ENCODE measurements around the gene TMEM135. TPM values are rescaled to one million over a fixed set of nuclear protein-coding genes. Genes with fewer than 3 reads are reported as not detected.

The TMEM135 gene
- total RNA-seq, 1 experiment from 2014 or later = 95.2 TPM

GRCh38 chr11:87173185-87174039 is 135.7 kb downstream of the TMEM135 start:
- Histone ChIP-seq H3K27me3 (replicated peaks; ENCODE audit: control insufficient read depth, insufficient read depth, low read length) (no peaks in the 10 kb centered on the region), H3K4me3 (ENCODE audit: low read depth, low read length) (no peak overlapping the region), H3K36me3 (ENCODE audit: control insufficient read depth, insufficient read depth, low read length) (peaks cover 4% of the 10 kb centered on the region), H3K9me3 (no peaks in the 10 kb centered on the region), H3K4me1 (peaks cover 6% of the 10 kb centered on the region)
- Mint-ChIP-seq H3K27me3 (ENCODE audit: insufficient read depth, unreplicated experiment) (no peaks in the 10 kb centered on the region), H3K4me3 (ENCODE audit: unreplicated experiment) (no peak overlapping the region), H3K9me3 (ENCODE audit: unreplicated experiment) (peaks cover 13% of the 10 kb centered on the region), H3K27ac (ENCODE audit: unreplicated experiment) (no peak overlapping the region), H3K4me1 (ENCODE audit: low read depth, unreplicated experiment) (peaks cover 19% of the 10 kb centered on the region), H3K36me3 (ENCODE audit: insufficient read depth, unreplicated experiment) (peaks cover 2% of the 10 kb centered on the region)
- POLR2A ChIA-PET = no interaction called here
- TF ChIP-seq CTCF (IDR thresholded peaks at IDR 0.05; ENCODE audit: insufficient read depth in 1 of 2, low read depth in 1 of 2, low read length in 1 of 2, severe bottlenecking in 1 of 2, unreplicated experiment in 1 of 2) = no peak
- no TSS peak for BruUV-seq (replicated peaks)
- DNase-seq = no peak
- CTCF ChIA-PET = no interaction called here
- intact Hi-C loops (cut with micrococcal nuclease; ENCODE audit: unreplicated experiment) = no loop called here

- ChIA-PET POLR2A (no interaction called here), CTCF (no interaction called here)
- TF ChIP-seq CTCF (IDR thresholded peaks at IDR 0.05; ENCODE audit: insufficient read depth in 1 of 2, low read depth in 1 of 2, low read length in 1 of 2, severe bottlenecking in 1 of 2, unreplicated experiment in 1 of 2) = no peak
- H3K27me3 ChIP-seq (replicated peaks; ENCODE audit: control insufficient read depth, insufficient read depth, low read length) = no peaks in the 10 kb centered on the region
- no peaks in the 10 kb centered on the region for H3K4me1 ChIP-seq
- Mint-ChIP-seq H3K27ac (ENCODE audit: unreplicated experiment) (no peak overlapping the region), H3K4me1 (ENCODE audit: low read depth, unreplicated experiment) (peaks cover 12% of the 10 kb centered on the region), H3K27me3 (ENCODE audit: insufficient read depth, unreplicated experiment) (no peaks in the 10 kb centered on the region), H3K4me3 (ENCODE audit: unreplicated experiment) (no peak overlapping the region), H3K36me3 (ENCODE audit: insufficient read depth, unreplicated experiment) (peaks cover 12% of the 10 kb centered on the region), H3K9me3 (ENCODE audit: unreplicated experiment) (no peaks in the 10 kb centered on the region)
- BruUV-seq (replicated peaks) = no TSS peak
- H3K4me3 ChIP-seq (ENCODE audit: low read depth, low read length) = no peak overlapping the region
- DNase-seq = no peak
- no peaks in the 10 kb centered on the region for H3K9me3 ChIP-seq
- peaks cover 4% of the 10 kb centered on the region for H3K36me3 ChIP-seq (ENCODE audit: control insufficient read depth, insufficient read depth, low read length)
- intact Hi-C loops (cut with micrococcal nuclease; ENCODE audit: unreplicated experiment) = no loop called here
Observed at GRCh38 chr11:87174870-87175269, 137.1 kb downstream of the TMEM135 start.

GRCh38 chr11:87176044-87176443 is 138.3 kb downstream of the TMEM135 start:
- no peak for DNase-seq
- no peak for TF ChIP-seq CTCF (IDR thresholded peaks at IDR 0.05; ENCODE audit: insufficient read depth in 1 of 2, low read depth in 1 of 2, low read length in 1 of 2, severe bottlenecking in 1 of 2, unreplicated experiment in 1 of 2)
- Mint-ChIP-seq H3K27me3 (ENCODE audit: insufficient read depth, unreplicated experiment) (no peaks in the 10 kb centered on the region), H3K27ac (ENCODE audit: unreplicated experiment) (no peak overlapping the region), H3K4me3 (ENCODE audit: unreplicated experiment) (no peak overlapping the region), H3K4me1 (ENCODE audit: low read depth, unreplicated experiment) (peaks cover 14% of the 10 kb centered on the region), H3K36me3 (ENCODE audit: insufficient read depth, unreplicated experiment) (peaks cover 15% of the 10 kb centered on the region), H3K9me3 (ENCODE audit: unreplicated experiment) (no peaks in the 10 kb centered on the region)
- CTCF ChIA-PET = no interaction called here
- H3K36me3 ChIP-seq (ENCODE audit: control insufficient read depth, insufficient read depth, low read length) = peaks cover 2% of the 10 kb centered on the region; the same call in 1 of the 2 replicates
- POLR2A ChIA-PET = no interaction called here
- no TSS peak for BruUV-seq (replicated peaks)
- no peak overlapping the region for H3K4me3 ChIP-seq (ENCODE audit: low read depth, low read length)
- no peaks in the 10 kb centered on the region for H3K9me3 ChIP-seq
- no peaks in the 10 kb centered on the region for H3K4me1 ChIP-seq
- intact Hi-C loops (cut with micrococcal nuclease; ENCODE audit: unreplicated experiment) = no loop called here
- H3K27me3 ChIP-seq (replicated peaks; ENCODE audit: control insufficient read depth, insufficient read depth, low read length) = no peaks in the 10 kb centered on the region
